SK-MEL-5 (cell line): ENCODE data around the gene PRRT1. TPM values are rescaled to one million over a fixed set of nuclear protein-coding genes. Genes with fewer than 3 reads are reported as not detected.
"Not testable (repeated sequence)": the region's sequence is repeated elsewhere in the genome, so short reads cannot be mapped to it uniquely, and the experiment has no call there.

Experiments
- DNase-seq: peaks from one replicate; pipeline ENCODE4 v3.0.0-alpha.2; 2016; ENCODE audit warnings: low read depth, low spot score
- in situ Hi-C: cut with HindIII; loops from 2 replicates; pipeline ENCODE4 v1.10.0; 2016; ENCODE audit warnings: low sequenced_read_pairs, high pct_unique_total_duplicates, low pct_unique_long_range_greater_than_20kb
- small RNA-seq, 2 experiments: library from RNA; depleted of rRNA; stranded (forward); fragments of <200 nt; gene quantifications; one replicate each; pipeline ENCODE3, GENCODE V24; 2014
- total RNA-seq: library from RNA; depleted of rRNA; stranded (reverse); fragments of >200 nt; shearing (Covaris generic); gene quantifications from 2 replicates; pipeline ENCODE4 v1.2.3, GENCODE V29; 2014; rRNA removed

Gene PRRT1
- total RNA-seq, 1 experiment from 2014 or later = 0.16 TPM

- no peak for DNase-seq
- in situ Hi-C loops = no loop called here
These were observed 36.9 kb downstream of the PRRT1 start for GRCh38 chr6:32114796-32115195.

- DNase-seq = peak; percentile 55
- in situ Hi-C loops = no loop called here
These were observed 38.1 kb downstream of the PRRT1 start for GRCh38 chr6:32113386-32114352.

GRCh38 chr6:32112431-32112980, 39.2 kb downstream of the PRRT1 start:
- in situ Hi-C loops = no loop called here
- DNase-seq = no peak

GRCh38 chr6:32111424-32112066, 40.2 kb downstream of the PRRT1 start:
- DNase-seq = no peak
- in situ Hi-C loops = no loop called here

- in situ Hi-C loops = no loop called here
These were observed 41.1 kb downstream of the PRRT1 start for GRCh38 chr6:32110632-32111031.

GRCh38 chr6:32109765-32110160, 42.0 kb downstream of the PRRT1 start:
- DNase-seq = no peak
- in situ Hi-C loops = no loop called here

More at GRCh38 chr6:32110632-32111031, 41.1 kb downstream of the PRRT1 start:
- DNase-seq = no peak

GRCh38 chr6:32109114-32109764, 42.5 kb downstream of the PRRT1 start, which contains the start of gene TNXB:
Gene TNXB, minus strand, starts transcription at chr6:32109338. Its CDS starts 11,140 bp downstream, at chr6:32098198.
- no peak for DNase-seq
- in situ Hi-C loops = no loop called here

DNA sequence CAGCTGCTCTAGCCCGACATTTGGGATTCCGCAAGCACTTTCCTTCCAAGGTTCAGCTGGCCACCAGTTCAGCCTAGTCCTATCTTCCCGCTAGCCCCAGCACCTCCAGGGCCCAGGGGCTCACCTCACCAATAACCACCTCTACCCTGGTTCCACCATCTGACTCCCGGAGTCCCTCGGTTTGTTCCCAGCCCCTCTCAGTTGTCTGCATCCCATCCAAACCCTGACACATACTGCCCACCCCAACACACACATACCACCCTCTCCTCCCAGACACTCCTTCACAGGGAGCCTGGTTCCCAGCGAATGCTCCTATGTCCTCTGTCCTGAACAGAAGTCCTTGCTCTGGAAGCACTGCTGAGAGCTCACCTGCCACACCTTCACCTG, 43.0 kb downstream of the PRRT1 start:
- no peak for DNase-seq
- in situ Hi-C loops = no loop called here

GRCh38 chr6:32108094-32108627, 43.6 kb downstream of the PRRT1 start:
- no peak for DNase-seq
- in situ Hi-C loops = no loop called here

DNA sequence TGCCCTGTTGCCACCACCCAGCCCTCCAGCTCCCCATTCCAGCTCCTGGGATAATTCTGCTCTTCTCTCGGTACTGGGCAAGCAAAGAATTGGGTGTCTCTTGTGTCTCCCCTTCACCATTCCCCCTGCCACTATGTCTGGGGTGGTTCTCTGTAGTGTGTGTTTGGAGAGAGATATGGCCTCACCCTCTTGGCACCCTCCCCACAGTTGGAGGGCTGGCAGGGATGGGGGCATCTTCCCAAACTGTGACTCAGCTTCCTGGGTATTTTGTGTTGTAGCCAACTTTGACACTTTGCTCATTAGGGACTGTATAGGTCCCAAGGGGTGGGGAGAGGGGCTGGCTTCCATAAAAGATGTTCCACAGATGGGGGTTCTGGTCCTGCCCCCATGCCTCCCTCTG, 44.3 kb downstream of the PRRT1 start:
- no peak for DNase-seq
- in situ Hi-C loops = no loop called here

- DNase-seq = no peak
- in situ Hi-C loops = no loop called here
These were observed 46.3 kb downstream of the PRRT1 start for GRCh38 chr6:32105433-32105832.

DNA sequence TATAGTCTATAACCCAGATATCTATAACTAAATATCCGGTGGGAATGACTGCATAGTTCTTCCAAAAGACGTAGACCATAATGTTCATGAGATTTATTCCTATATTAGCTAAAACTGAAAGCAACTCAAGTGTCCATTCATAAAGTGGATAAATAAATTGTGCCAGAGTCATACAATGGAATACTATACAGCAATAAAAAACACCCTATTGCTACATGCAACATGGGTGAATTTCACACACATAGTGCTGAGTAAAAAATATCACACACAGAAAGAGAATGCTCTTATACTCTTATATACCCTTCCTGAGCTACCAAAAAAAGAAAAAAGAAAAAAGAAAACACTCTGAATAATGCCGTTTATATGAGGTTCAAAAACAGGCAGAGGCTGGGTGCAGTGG, 49.5 kb downstream of the PRRT1 start:
- in situ Hi-C loops = no loop called here
- DNase-seq = no peak

DNA sequence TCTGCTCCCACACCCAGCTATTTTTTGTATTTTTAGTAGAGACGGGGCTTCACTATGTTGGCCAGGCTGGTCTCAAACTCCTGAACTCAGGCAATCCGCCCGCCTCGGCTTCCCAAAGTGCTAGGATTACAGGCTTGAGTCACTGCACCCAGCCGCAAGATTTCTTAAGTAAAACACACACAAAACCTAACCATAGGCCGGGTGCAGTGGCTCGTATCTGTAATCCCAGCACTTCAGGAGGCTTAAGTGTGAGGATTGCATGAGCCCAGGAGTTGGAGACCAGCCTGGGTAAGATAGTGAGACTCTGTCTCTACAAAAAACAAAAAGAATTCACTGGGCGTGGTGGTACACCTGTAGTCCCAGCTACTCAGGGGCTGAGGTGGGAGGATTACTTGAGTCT, 51.5 kb downstream of the PRRT1 start:
- in situ Hi-C loops = not testable (repeated sequence)

More for the DNA sequence above, 51.5 kb downstream of the PRRT1 start:
- DNase-seq = not testable (repeated sequence)

Small RNAs within 50 kb of the gene (small RNA-seq; reads per million reads assigned to genes)
- gene AL662884.1 = 0 reads per million in 2 experiments
- 0 to 0.02 reads per million in 2 experiments for gene MIR6833

Other genes starting within 250 kb of the PRRT1 start
- gene ZBTB12, start 249.9 kb downstream of the PRRT1 start, total RNA-seq = 1.3 and 2.2 TPM in 2 replicates
- gene C2, start 224.2 kb downstream of the PRRT1 start, total RNA-seq = 9.4 and 10.1 TPM in 2 replicates
- gene CFB, start 205.8 kb downstream of the PRRT1 start, total RNA-seq = not detected in 2 replicates
- 81.9 and 91.0 TPM in 2 replicates for gene NELFE, start 193.0 kb downstream of the PRRT1 start, total RNA-seq
- gene SKIC2, start 192.8 kb downstream of the PRRT1 start, total RNA-seq = 21.4 and 28.3 TPM in 2 replicates
- 5.2 and 9.2 TPM in 2 replicates for gene DXO, start 179.8 kb downstream of the PRRT1 start, total RNA-seq
- gene C4A, start 169.9 kb downstream of the PRRT1 start, total RNA-seq = 1.6 and 2.2 TPM in 2 replicates
- gene C4B, start 137.1 kb downstream of the PRRT1 start, total RNA-seq = 0.45 and 2.2 TPM in 2 replicates
- not detected in 2 replicates for gene CYP21A2, start 113.5 kb downstream of the PRRT1 start, total RNA-seq
- 0.37 TPM in 1 of 2 replicates, not detected in the other for gene TNXB, start 42.6 kb downstream of the PRRT1 start, total RNA-seq
- gene ATF6B, start 23.7 kb downstream of the PRRT1 start, total RNA-seq = 15.1 and 15.3 TPM in 2 replicates
- gene FKBPL, start 21.7 kb downstream of the PRRT1 start, total RNA-seq = 8.1 and 8.7 TPM in 2 replicates
- 73.5 and 109 TPM in 2 replicates for gene PPT2, start 2.2 kb upstream of the PRRT1 start, total RNA-seq
- 11.4 and 15.0 TPM in 2 replicates for gene EGFL8, start 12.7 kb upstream of the PRRT1 start, total RNA-seq
- 77.8 and 85.2 TPM in 2 replicates for gene AGPAT1, start 24.1 kb upstream of the PRRT1 start, total RNA-seq
- gene RNF5, start 26.5 kb upstream of the PRRT1 start, total RNA-seq = 23.9 and 29.5 TPM in 2 replicates
- 0.35 and 0.85 TPM in 2 replicates for gene AGER, start 32.3 kb upstream of the PRRT1 start, total RNA-seq
- 16.7 and 17.7 TPM in 2 replicates for gene PBX2, start 38.3 kb upstream of the PRRT1 start, total RNA-seq
- gene GPSM3, start 40.7 kb upstream of the PRRT1 start, total RNA-seq = 3.3 and 5.4 TPM in 2 replicates
- gene NOTCH4, start 72.1 kb upstream of the PRRT1 start, total RNA-seq = 1.7 TPM in 2 replicates
- not detected in 2 replicates for gene TSBP1, start 220.0 kb upstream of the PRRT1 start, total RNA-seq